Fibroblast of lung (primary cell): Measurements from ENCODE around the gene PTRH1. TPM values are rescaled to one million over a fixed set of nuclear protein-coding genes. Genes with fewer than 3 reads are reported as not detected.

Experiments
- DNase-seq, 2 donors: peaks; one replicate each; pipeline versions ENCODE4 v3.0.0 to v3.0.0-alpha.2; 2010; ENCODE audit warnings: low read depth in 2 of 2
- H2AFZ ChIP-seq: 2 replicates; pipeline ENCODE4 v1.5.1; 2012; ENCODE audit warnings: low read length, control low read depth, inconsistent platforms
- H3K27ac ChIP-seq: 2 replicates; pipeline ENCODE4 v1.5.1; 2011; ENCODE audit warnings: low read length, control low read depth; ENCODE audit not compliant: insufficient read depth
- H3K27me3 ChIP-seq: 2 replicates; pipeline ENCODE4 v1.5.1; 2011; ENCODE audit warnings: mild to moderate bottlenecking, low read length; ENCODE audit not compliant: control insufficient read depth, insufficient read depth
- H3K36me3 ChIP-seq: 2 replicates; pipeline ENCODE4 v1.5.1; 2011; ENCODE audit warnings: low read length; ENCODE audit not compliant: control insufficient read depth, insufficient read depth
- H3K4me1 ChIP-seq: 2 replicates; pipeline ENCODE4 v1.5.1; 2011; ENCODE audit warnings: low read length; ENCODE audit not compliant: control insufficient read depth, insufficient read depth; ENCODE audit errors: extremely low read depth
- H3K4me2 ChIP-seq: 2 replicates; pipeline ENCODE4 v1.5.1; 2011; ENCODE audit warnings: low read length, control low read depth; ENCODE audit not compliant: insufficient read depth; ENCODE audit errors: extremely low read depth
- H3K4me3 ChIP-seq, 4 experiments: fragments of 200-600 bp in 1 of 4; sonication (generic) in 1 of 4; replicated peaks in 1 of 4; 2 replicates each; pipeline ENCODE4 v1.5.1; 2011 to 2016; ENCODE audit warnings: low read length in 4 of 4, low read depth in 3 of 4, mild to moderate bottlenecking in 3 of 4, control low read depth in 2 of 4, inconsistent platforms in 1 of 4, mixed read lengths in 1 of 4; ENCODE audit not compliant: insufficient read depth in 1 of 4; ENCODE audit errors: control extremely low read depth in 1 of 4
- H3K79me2 ChIP-seq: 2 replicates; pipeline ENCODE4 v1.5.1; 2012; ENCODE audit warnings: mild to moderate bottlenecking, low read length, inconsistent platforms; ENCODE audit not compliant: control insufficient read depth, insufficient read depth
- H3K9ac ChIP-seq: 2 replicates; pipeline ENCODE4 v1.5.1; 2011; ENCODE audit warnings: mild to moderate bottlenecking, low read length, control low read depth; ENCODE audit not compliant: insufficient read depth
- H3K9me3 ChIP-seq: 2 replicates; pipeline ENCODE4 v1.5.1; 2012; ENCODE audit warnings: low read depth, low read length; ENCODE audit not compliant: control insufficient read depth, insufficient read depth
- H4K20me1 ChIP-seq: 2 replicates; pipeline ENCODE4 v1.5.1; 2011; ENCODE audit warnings: low read length; ENCODE audit not compliant: control insufficient read depth, insufficient read depth; ENCODE audit errors: extremely low read depth
- CTCF ChIP-seq, 2 donors: IDR thresholded peaks in 1 of 2; conservative IDR thresholded peaks in 1 of 2; 1 replicate in 1 of 2; 2 replicates in 1 of 2; pipeline ENCODE4 v1.5.1; 2011 to 2012; ENCODE audit warnings: low read length in 2 of 2, control low read depth in 1 of 2, inconsistent platforms in 1 of 2, low read depth in 1 of 2, mild to moderate bottlenecking in 1 of 2
- EZH2 ChIP-seq: IDR thresholded peaks from 2 replicates; pipeline ENCODE4 v1.5.1; 2012; ENCODE audit warnings: low read length, control low read depth, mild to moderate bottlenecking; ENCODE audit errors: missing control alignments
- polyA plus RNA-seq, 2 donors: library from polyadenylated mRNA; depleted of rRNA in 1 of 2; stranded (reverse) in 1 of 2; unstranded in 1 of 2; fragments of >200 nt; gene quantifications; 2 replicates each; pipeline ENCODE4 v1.2.1, GENCODE V29; 2011 to 2012; ENCODE audit warnings: missing spikeins in 1 of 2
- total RNA-seq: library from RNA; depleted of rRNA; stranded (reverse); fragments of >200 nt; gene quantifications from 2 replicates; pipeline ENCODE4 v1.2.1, GENCODE V29; 2014

The PTRH1 gene
- total and polyA plus RNA-seq, 2 donors (not counting 1 experiment from before 2014, with no cell fraction given): 4.9 to 26.1 TPM

- Histone ChIP-seq H3K79me2 (no peaks in the 10 kb centered on the region), H3K4me3 (peak overlapping the region; percentile 71 to 88 (median 82)), H3K9ac (peak overlapping the region; percentile 75), H3K9me3 (no peaks in the 10 kb centered on the region), H3K4me1 (peaks cover 7% of the 10 kb centered on the region), H3K27me3 (no peaks in the 10 kb centered on the region), H4K20me1 (no peaks in the 10 kb centered on the region), H3K4me2 (peak overlapping the region; percentile 94), H3K36me3 (peaks cover 1% of the 10 kb centered on the region), H3K27ac (peak overlapping the region; percentile 82), H2AFZ (peak overlapping the region; percentile 1)
- TF ChIP-seq EZH2: no peak
- no peak for TF ChIP-seq CTCF (conservative IDR thresholded peaks at IDR 0.05 in 1 of 2, IDR thresholded peaks at IDR 0.05 in 1 of 2; ENCODE audit: low read depth in 1 of 2, low read length in 2 of 2)
- no peak for DNase-seq
These were observed 453 bp downstream of the PTRH1 start for GRCh38 chr9:127714951-127715469.

- Histone ChIP-seq H3K4me1 (peaks cover 7% of the 10 kb centered on the region), H3K9me3 (no peaks in the 10 kb centered on the region), H3K36me3 (peaks cover 1% of the 10 kb centered on the region), H3K79me2 (no peaks in the 10 kb centered on the region), H3K27me3 (no peaks in the 10 kb centered on the region), H3K4me2 (peak overlapping the region; percentile 88), H3K4me3 (peak overlapping the region; percentile 29 to 88 (median 40)), H4K20me1 (no peaks in the 10 kb centered on the region), H2AFZ (no peak overlapping the region), H3K9ac (peak overlapping the region; percentile 13), H3K27ac (no peak overlapping the region)
- DNase-seq: no peak
- TF ChIP-seq CTCF (conservative IDR thresholded peaks at IDR 0.05 in 1 of 2, IDR thresholded peaks at IDR 0.05 in 1 of 2; ENCODE audit: low read depth in 1 of 2, low read length in 2 of 2) (no peak), EZH2 (no peak)
These were observed 1.3 kb downstream of the PTRH1 start for GRCh38 chr9:127714020-127714750.

GRCh38 chr9:127712867-127713266, 2.6 kb downstream of the PTRH1 start:
- Histone ChIP-seq H3K27ac (no peak overlapping the region), H3K27me3 (no peaks in the 10 kb centered on the region), H4K20me1 (no peaks in the 10 kb centered on the region), H2AFZ (no peak overlapping the region), H3K9ac (no peak overlapping the region), H3K4me1 (peaks cover 7% of the 10 kb centered on the region), H3K9me3 (no peaks in the 10 kb centered on the region), H3K79me2 (no peaks in the 10 kb centered on the region), H3K4me3 (no peak overlapping the region), H3K36me3 (peaks cover 1% of the 10 kb centered on the region), H3K4me2 (no peak overlapping the region)
- TF ChIP-seq EZH2: no peak
- no peak for TF ChIP-seq CTCF (conservative IDR thresholded peaks at IDR 0.05 in 1 of 2, IDR thresholded peaks at IDR 0.05 in 1 of 2; ENCODE audit: low read depth in 1 of 2, low read length in 2 of 2)
- DNase-seq: no peak
